GM23338 (cell line): ENCODE measurements around the gene ERP29. TPM values are rescaled to one million over a fixed set of nuclear protein-coding genes. Genes with fewer than 3 reads are reported as not detected.
"Not testable (repeated sequence)": the region's sequence is repeated elsewhere in the genome, so short reads cannot be mapped to it uniquely, and the experiment has no call there.

Experiments used
- ATAC-seq: fragments of 200-7000 bp; cut with Tn5 transposase; 3 replicates; pipeline ENCODE4 v1.9.1; 2020
- DNase-seq: peaks from one replicate; pipeline ENCODE4 v3.0.0-alpha.2; 2015; ENCODE audit warnings: low spot score
- H2AFZ ChIP-seq: fragments of 200-600 bp; sonication (generic); 2 replicates; pipeline ENCODE4 v1.8.0; 2016; ENCODE audit warnings: antibody characterized with exemption, mild to moderate bottlenecking, moderate library complexity
- H3F3A ChIP-seq: fragments of 200-600 bp; sonication (generic); replicated peaks from 2 replicates; pipeline ENCODE4 v1.8.0; 2017; ENCODE audit warnings: antibody characterized with exemption, mixed run types, low read depth
- H3K27ac ChIP-seq: fragments of 200-600 bp; sonication (generic); 2 replicates; pipeline ENCODE4 v1.6.1; 2016; ENCODE audit warnings: low read depth
- H3K27me3 ChIP-seq: fragments of 200-600 bp; sonication (generic); 2 replicates; pipeline ENCODE4 v1.8.0; 2016; ENCODE audit warnings: mild to moderate bottlenecking, mixed run types, moderate library complexity; ENCODE audit not compliant: insufficient read depth
- H3K36me3 ChIP-seq: fragments of 200-600 bp; sonication (generic); 2 replicates; pipeline ENCODE4 v1.8.0; 2016; ENCODE audit warnings: mild to moderate bottlenecking; ENCODE audit not compliant: insufficient read depth
- H3K4me1 ChIP-seq: fragments of 200-600 bp; sonication (generic); 2 replicates; pipeline ENCODE4 v1.8.0; 2016; ENCODE audit warnings: mild to moderate bottlenecking, moderate library complexity; ENCODE audit not compliant: insufficient read depth
- H3K4me2 ChIP-seq: fragments of 200-600 bp; sonication (generic); 2 replicates; pipeline ENCODE4 v1.7.1; 2017; ENCODE audit warnings: mixed run types
- H3K4me3 ChIP-seq: fragments of 200-600 bp; sonication (generic); 2 replicates; pipeline ENCODE4 v1.6.1; 2016; ENCODE audit warnings: mixed run types
- H3K79me2 ChIP-seq: fragments of 200-600 bp; sonication (generic); replicated peaks from 2 replicates; pipeline ENCODE4 v1.8.0; 2017; ENCODE audit warnings: mild to moderate bottlenecking; ENCODE audit not compliant: insufficient read depth
- H3K9me2 ChIP-seq: fragments of 200-600 bp; sonication (generic); 2 replicates; pipeline ENCODE4 v1.8.0; 2017; ENCODE audit not compliant: insufficient read depth
- H4K20me1 ChIP-seq: fragments of 200-600 bp; sonication (generic); replicated peaks from 2 replicates; pipeline ENCODE4 v1.8.0; 2017; ENCODE audit warnings: mild to moderate bottlenecking; ENCODE audit not compliant: insufficient read depth
- H3K27ac Mint-ChIP-seq: 2 replicates; pipeline ENCODE4 v1.8.0; 2020; ENCODE audit warnings: inconsistent platforms, mild to moderate bottlenecking, moderate library complexity, mixed read lengths
- H3K27me3 Mint-ChIP-seq: 3 replicates; pipeline ENCODE4 v1.8.0; 2022; ENCODE audit warnings: low read depth, mild to moderate bottlenecking, moderate library complexity, mixed read lengths, inconsistent platforms; ENCODE audit not compliant: insufficient read depth, poor library complexity
- H3K36me3 Mint-ChIP-seq: 3 replicates; pipeline ENCODE4 v1.8.0; 2021; ENCODE audit warnings: low read depth, mild to moderate bottlenecking, inconsistent platforms, moderate library complexity, mixed read lengths
- H3K4me1 Mint-ChIP-seq: 3 replicates; pipeline ENCODE4 v1.8.0; 2020; ENCODE audit warnings: mild to moderate bottlenecking, inconsistent platforms, mixed read lengths
- H3K4me3 Mint-ChIP-seq: 3 replicates; pipeline ENCODE4 v1.8.0; 2021; ENCODE audit warnings: moderate library complexity, mild to moderate bottlenecking, inconsistent platforms, mixed read lengths
- H3K9me3 Mint-ChIP-seq: 3 replicates; pipeline ENCODE4 v1.8.0; 2020; ENCODE audit warnings: moderate library complexity, mild to moderate bottlenecking, inconsistent platforms, mixed read lengths
- CTCF ChIP-seq, 2 experiments: fragments of 200-600 bp in 1 of 2; sonication (generic) in 1 of 2; conservative IDR thresholded peaks; 2 replicates each; pipeline versions ENCODE4 v1.5.1 to v1.6.1; 2016 to 2017; ENCODE audit warnings: antibody characterized with exemption in 2 of 2, low read depth in 2 of 2, mild to moderate bottlenecking in 2 of 2, moderate library complexity in 1 of 2
- EZH2 ChIP-seq: fragments of 200-600 bp; sonication (generic); IDR thresholded peaks from one replicate; pipeline ENCODE4 v1.8.0; 2017; ENCODE audit warnings: antibody characterized with exemption, mild to moderate bottlenecking, low read depth; ENCODE audit not compliant: unreplicated experiment
- EZH2phosphoT487 ChIP-seq: fragments of 200-600 bp; sonication (generic); IDR thresholded peaks from one replicate; pipeline ENCODE4 v1.8.1; 2018; ENCODE audit warnings: antibody characterized with exemption; ENCODE audit not compliant: unreplicated experiment
- POLR2AphosphoS5 ChIP-seq: IDR thresholded peaks from 2 replicates; pipeline ENCODE4 v1.6.1; 2016; ENCODE audit warnings: antibody characterized with exemption, low read depth
- ZNF331 ChIP-seq: fragments of 250-450 bp; sonication (Bioruptor Pico); IDR thresholded peaks from 2 replicates; pipeline ENCODE4 v1.5.0; 2020; ENCODE audit warnings: low read depth, mild to moderate bottlenecking, moderate library complexity
- ZNF462 ChIP-seq: fragments of 250-450 bp; sonication (Bioruptor Pico); IDR thresholded peaks from 2 replicates; pipeline ENCODE4 v1.5.0; 2020; ENCODE audit warnings: mild to moderate bottlenecking, moderate library complexity
- polyA plus RNA-seq: library from polyadenylated mRNA; unstranded; fragments of >200 nt; fragmentation: Nextera tagmentation; extraction: Ambion mirVana; gene quantifications from 2 replicates; pipeline ENCODE4 v1.2.1, GENCODE V29; 2016
- total RNA-seq: library from RNA; depleted of rRNA; stranded (reverse); fragments of >200 nt; shearing (Covaris generic); gene quantifications from 2 replicates; pipeline ENCODE4 v1.2.3, GENCODE V29; 2014

The ERP29 gene
- total and polyA plus RNA-seq, 2 experiments from 2014 or later, result 90.7 to 166 TPM

GRCh38 chr12:111998015-111998414 is 15.2 kb upstream of the ERP29 start (continued):
- TF ChIP-seq ZNF462 (CRISPR knock-in tag) (no peak), ZNF331 (CRISPR knock-in tag) (no peak), EZH2 (no peak), EZH2phosphoT487 (no peak)

GRCh38 chr12:111999129-111999528 is 14.1 kb upstream of the ERP29 start:
- not testable (repeated sequence) for H3F3A ChIP-seq, H3K4me1 ChIP-seq, ATAC-seq, H3K4me2 ChIP-seq, H2AFZ ChIP-seq, H3K4me3 ChIP-seq, H3K36me3 Mint-ChIP-seq, H3K4me1 Mint-ChIP-seq, H3K4me3 Mint-ChIP-seq, H3K27ac Mint-ChIP-seq, H3K27me3 ChIP-seq, H3K27ac ChIP-seq, H3K36me3 ChIP-seq, H3K9me2 ChIP-seq, H3K9me3 Mint-ChIP-seq, H4K20me1 ChIP-seq, H3K27me3 Mint-ChIP-seq, DNase-seq, H3K79me2 ChIP-seq

- Histone ChIP-seq H2AFZ (no peak overlapping the region), H3K4me2 (no peak overlapping the region), H3K4me1 (no peaks in the 10 kb centered on the region), H4K20me1 (no peaks in the 10 kb centered on the region), H3K27me3 (no peaks in the 10 kb centered on the region), H3K4me3 (no peak overlapping the region), H3K79me2 (no peaks in the 10 kb centered on the region), H3K9me2 (no peaks in the 10 kb centered on the region), H3F3A (no peaks in the 10 kb centered on the region), H3K27ac (no peak overlapping the region), H3K36me3 (no peaks in the 10 kb centered on the region)
- H3K36me3 Mint-ChIP-seq, result peaks cover 7% of the 10 kb centered on the region; the same call in 2 of the 3 replicates
- H3K27me3 Mint-ChIP-seq, result peaks cover 2% of the 10 kb centered on the region
- ATAC-seq (no peak; the same call in 2 of the 3 replicates), DNase-seq (no peak)
- no peak overlapping the region for H3K27ac Mint-ChIP-seq
- H3K4me1 Mint-ChIP-seq, result peaks cover 5% of the 10 kb centered on the region
- no peaks in the 10 kb centered on the region for H3K9me3 Mint-ChIP-seq
- no peak overlapping the region for H3K4me3 Mint-ChIP-seq
- TF ChIP-seq CTCF (conservative IDR thresholded peaks at IDR 0.05; ENCODE audit: low read depth in 2 of 2), result no peak
- no peak for TF ChIP-seq POLR2AphosphoS5
Observed at GRCh38 chr12:112000820-112001219, 12.4 kb upstream of the ERP29 start.
